HG03565 (cell line): ENCODE results near the gene ZNF148.

ENCODE experiments used
- ATAC-seq: cut with Tn5 transposase; IDR thresholded peaks from one replicate; pipeline ENCODE4 v1.9.1; 2021; ENCODE audit warnings: mild to moderate bottlenecking, moderate library complexity; ENCODE audit not compliant: unreplicated experiment

ZNF148 gene

GRCh38 chr3:125229707-125230106, 145.4 kb downstream of the ZNF148 start:
- ATAC-seq, result no peak

DNA sequence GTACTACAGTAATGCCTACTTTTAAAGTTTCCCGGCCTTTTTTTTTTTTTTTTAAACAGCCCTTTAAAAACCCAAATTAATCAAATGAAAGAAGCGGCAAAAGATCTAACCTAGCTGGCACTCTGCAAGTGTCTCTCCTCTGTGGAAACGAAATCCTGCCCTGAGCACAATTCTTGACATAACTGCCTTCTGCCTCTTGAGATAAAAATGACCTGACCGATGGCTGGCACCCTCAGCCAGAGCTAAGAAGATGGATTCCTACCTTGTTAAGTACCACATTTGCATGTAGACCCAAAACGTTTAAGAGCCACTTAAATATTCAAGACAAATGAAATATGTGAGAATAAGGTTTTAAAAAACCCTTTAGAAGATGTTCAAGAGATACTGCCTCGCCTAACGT, 146.0 kb downstream of the ZNF148 start:
- no peak for ATAC-seq

DNA sequence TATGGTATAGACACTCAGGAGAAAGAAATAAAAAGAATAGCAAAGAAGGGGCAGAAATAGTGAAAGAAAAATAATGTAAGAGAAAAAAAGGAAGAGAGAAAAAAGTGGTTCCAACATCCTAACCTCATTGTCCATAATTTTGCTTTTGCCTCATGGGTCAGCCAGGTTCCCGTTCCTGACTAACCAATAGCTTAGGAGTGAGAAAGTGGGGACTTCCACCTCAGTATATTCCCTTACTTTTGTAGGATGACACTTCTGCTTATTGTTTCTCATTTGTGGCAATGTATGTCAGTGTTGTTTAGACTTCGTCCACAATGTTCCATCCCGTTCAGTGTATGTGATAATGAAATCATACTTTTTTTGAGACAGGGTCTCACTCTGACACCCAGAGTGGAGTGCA, 153.3 kb downstream of the ZNF148 start:
- ATAC-seq, result no peak

DNA sequence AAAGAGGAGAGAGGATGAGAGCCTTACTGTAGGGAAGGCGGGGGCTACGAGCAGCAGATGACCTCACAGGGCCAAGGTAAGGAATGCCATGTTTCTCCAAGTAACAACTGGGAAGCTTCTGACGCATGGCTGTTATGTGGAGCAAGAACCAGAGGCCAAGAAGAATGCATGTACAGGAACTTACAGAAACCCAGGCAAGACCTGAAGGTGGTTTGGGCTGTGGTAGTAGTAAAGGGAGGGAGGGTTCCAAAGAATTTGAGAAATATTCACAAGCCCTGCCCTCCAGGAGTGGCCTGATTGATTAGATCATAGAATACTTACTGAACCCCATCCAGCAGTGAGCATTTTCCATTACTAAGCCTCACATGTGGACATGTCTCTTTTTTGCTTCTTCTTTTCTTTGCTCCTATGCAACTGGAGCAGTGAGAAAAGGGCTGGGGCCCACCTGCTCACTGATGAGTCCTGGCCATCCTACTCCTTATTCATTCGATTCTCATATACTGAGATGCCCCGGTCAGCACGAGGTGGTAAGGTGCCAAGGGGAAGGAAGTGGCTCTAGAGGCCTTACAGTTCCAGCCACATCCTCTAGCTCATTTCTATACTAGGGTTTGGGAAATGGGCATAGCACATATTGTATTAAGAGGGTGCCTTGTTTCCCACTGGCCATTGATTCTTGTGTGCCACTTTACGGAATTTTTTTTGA, 154.2 kb downstream of the ZNF148 start:
- no peak for ATAC-seq

DNA sequence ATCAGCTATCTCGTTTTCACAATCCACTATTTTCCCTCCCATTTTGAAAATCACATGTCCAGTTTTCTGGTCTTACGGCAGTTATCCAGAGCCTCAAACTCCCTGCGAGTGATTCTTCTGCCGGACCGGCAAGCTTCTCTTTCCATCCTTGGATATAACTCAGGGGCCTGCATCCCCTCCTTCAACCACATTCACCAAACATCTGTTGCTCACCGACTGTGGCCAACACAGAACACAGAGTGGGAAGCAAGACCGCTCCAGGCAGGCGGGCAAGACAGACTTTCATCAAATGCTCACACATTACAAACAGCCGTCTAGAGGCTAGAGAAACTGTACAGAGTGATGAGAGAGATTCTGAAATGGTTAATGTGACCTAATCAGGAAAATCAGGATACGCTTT, 154.9 kb downstream of the ZNF148 start:
- ATAC-seq, result no peak

DNA sequence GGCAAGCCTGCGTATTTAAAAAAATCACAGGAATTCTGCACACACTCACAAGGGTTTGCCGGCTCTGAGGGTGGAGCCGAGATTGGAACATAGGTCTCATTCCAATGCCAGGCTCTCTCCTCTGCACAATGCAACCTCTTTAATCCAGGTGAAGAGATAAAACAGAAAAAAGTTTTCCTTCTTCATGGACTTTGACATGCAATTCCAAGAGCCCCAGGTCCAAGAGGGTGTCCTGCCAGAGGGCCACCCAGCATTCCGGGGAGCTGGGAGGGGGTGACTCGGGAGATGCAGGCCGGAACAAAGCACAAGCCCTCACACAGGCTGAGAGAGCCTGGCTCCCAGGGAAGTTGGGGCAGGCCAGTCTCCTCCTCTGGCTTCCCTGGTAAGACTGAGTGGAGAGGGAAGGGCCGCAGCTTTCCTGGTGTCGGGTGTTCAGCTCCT, 155.8 kb downstream of the ZNF148 start:
- no peak for ATAC-seq

DNA sequence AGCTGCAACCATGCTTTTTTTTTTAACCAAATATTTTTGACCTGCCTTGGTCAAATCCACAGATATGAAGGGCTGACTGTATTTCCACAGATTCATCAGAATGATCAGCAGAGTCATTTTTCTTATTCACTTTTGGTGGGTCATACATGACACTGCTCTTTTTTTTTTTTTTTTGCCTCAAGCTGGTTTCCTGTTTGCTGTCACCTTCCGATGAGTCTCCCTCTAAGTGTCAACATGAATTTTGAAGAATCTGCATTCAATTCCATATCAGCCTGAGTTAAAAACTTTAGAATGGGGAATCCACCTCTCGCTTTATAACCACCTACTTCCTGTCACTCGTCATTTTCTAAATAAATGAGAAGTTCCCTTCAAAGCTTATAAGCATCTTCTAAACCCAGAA, 160.4 kb downstream of the ZNF148 start:
- no peak for ATAC-seq

- ATAC-seq, result no peak
These were observed 161.1 kb downstream of the ZNF148 start for GRCh38 chr3:125213946-125214542.

DNA sequence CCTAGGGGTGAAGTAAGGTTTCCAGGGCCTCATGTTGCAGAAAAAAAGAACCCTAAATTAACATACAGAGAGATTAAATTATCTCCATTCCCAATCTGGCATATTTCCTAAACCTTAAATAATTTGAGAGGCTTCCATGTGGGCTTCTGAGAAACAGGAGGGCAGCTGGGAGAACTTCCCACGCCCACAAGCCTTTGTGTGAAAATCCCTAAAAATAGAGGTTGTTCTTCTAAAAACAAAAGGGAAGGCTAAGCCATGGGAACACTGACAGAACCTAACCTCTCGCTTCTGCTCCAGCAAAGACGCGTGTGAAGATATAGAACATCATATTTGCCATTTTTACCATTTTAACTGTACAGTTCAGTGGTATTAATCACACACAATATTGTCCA, 161.8 kb downstream of the ZNF148 start:
- ATAC-seq, result no peak

DNA sequence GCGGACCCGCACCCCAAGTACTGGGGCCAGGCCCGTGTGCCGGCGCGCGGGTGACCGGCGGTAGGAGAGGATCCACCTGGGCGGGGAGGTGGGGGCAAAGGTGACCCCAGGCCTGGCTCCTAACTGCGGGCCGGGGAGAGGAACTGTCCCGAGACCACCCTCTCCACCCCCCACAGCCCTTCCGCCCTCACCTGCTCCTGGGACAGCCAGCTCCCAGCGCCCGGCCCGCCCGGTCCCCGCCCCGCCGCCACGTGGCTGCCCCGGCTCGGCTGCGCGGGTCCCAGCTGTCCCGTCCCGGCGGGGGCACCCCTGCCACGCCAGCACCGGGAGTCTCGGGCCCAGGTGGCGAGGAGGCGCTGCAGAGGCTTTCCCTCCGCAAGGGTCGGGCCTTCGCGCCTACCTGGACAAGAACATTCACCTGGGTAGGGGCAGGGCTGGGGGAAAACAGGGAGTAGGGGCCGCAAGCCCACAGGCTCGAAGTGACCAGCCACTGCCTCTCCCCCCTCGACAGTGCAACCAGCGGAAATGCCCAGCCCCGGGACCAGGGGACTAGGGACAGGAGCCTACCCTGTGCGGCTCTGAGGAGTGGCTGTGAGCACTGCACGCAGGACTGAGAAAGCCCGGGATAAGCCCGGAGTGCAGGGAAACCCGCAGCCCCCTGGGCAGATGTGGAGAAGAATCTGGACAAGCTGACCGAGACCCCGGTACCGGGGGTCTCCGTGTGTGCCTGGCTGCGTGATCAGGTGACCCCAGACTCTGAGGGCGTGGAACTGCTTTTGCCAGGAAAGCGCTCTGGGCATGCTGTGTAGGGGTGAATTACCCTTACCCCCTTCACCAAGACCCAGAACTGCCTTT, 162.4 kb downstream of the ZNF148 start, which contains the start of gene SLC12A8:
Gene SLC12A8 (minus strand): TSS at position 240 of the 855 bp plus-strand sequence. CDS start 1,399 bp downstream, outside the sequence.
- ATAC-seq, result no peak

DNA sequence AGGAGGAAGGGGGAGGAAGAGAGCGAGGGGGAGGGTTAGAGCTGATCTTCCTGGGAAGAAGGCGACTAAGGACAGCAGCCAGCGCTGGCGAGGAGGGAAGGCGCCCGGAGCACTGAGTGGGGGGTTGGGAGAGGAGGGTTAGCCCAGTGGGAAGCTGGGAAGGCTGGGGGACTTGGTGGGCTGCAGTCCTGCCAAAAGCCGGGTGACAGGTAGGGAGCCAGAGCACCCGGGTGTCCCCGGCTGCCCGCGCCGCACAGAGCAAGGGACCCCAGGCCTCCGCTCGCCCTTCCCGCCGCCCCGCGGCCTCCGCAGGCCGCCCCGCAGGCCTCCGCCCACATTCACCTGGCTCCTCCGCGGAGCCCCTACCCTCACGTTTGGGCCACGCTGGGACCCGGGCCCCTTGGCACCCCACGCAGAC, 163.0 kb downstream of the ZNF148 start:
- no peak for ATAC-seq

DNA sequence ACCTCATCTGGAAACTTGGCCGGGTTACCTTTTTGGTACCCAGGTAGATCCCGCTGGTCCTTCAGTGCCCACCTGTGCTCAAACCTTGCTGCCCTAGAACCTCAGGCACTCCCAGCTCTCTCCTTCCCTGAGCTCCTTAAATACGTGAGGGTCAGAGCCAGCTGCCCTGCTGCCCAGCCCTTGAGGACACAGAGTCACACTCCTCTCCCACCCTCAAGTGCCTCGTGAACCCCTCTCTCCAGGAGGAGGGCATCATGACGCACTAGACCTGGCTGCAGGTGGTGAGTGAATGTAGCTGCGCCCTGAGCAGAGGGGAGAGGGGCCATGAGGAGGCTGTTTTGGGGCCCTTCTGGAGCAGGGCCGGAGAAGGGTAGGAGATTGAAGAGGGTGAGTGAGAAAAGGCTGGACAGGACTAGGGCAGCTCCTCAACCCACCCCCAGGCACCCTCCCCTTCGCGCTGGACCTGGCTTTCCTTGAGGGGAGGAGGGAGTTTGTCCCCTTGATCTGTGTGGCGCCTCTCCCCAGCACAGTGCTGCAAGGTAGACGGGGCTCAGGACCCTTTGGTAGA, 163.5 kb downstream of the ZNF148 start:
- ATAC-seq, result no peak

DNA sequence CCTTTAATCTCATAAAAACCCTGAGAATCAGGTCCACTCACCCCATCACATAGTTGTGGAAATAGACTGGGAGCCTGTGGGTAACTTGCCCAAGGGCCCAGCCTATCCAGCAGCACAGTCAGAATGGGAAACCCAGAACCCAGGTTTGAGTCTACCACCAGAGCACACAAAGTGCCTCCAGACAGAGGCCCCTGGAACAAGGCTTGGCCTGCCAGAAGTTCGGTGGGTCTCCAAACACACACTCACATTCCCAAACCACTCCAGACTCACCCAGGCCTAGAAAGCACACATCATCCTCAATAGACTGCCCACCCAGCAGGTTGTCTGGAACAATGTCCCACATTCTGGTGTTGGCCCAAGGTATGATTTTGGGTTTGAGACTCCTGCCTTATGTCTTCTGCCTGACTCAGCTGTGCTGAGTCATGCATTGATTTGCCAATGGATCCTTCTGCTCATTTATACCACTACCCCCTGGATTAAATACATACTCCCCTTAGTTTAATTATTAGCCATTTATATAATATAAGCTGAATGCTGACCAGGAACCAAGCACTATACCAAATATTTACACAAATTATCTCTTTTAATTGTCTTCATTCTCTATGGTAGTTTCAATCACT, 167.1 kb downstream of the ZNF148 start:
- ATAC-seq, result no peak

DNA sequence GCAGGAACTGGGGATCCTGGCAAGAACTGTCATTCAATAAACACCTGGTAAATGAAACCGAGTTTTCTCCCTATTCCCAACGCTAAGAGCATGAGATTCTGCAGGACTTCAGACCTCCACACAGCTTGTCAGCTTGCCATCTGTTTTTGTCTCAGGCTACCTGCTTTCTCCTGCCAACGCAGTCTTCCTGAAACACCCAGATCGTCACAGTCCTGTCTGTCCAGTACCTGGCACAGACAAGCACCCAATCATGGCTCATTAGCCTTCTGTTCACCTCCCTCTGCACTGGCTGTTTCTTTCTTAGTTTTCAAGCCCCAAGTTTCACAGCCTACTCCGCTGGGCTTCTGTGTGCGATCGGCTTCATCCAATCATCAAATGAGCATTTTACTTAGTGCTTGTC, 167.6 kb downstream of the ZNF148 start:
- no peak for ATAC-seq

GRCh38 chr3:125206934-125207333, 168.2 kb downstream of the ZNF148 start:
- ATAC-seq, result no peak

GRCh38 chr3:125203731-125204130, 171.4 kb downstream of the ZNF148 start:
- ATAC-seq, result no peak

GRCh38 chr3:125202197-125202596, 172.9 kb downstream of the ZNF148 start:
- ATAC-seq, result no peak

DNA sequence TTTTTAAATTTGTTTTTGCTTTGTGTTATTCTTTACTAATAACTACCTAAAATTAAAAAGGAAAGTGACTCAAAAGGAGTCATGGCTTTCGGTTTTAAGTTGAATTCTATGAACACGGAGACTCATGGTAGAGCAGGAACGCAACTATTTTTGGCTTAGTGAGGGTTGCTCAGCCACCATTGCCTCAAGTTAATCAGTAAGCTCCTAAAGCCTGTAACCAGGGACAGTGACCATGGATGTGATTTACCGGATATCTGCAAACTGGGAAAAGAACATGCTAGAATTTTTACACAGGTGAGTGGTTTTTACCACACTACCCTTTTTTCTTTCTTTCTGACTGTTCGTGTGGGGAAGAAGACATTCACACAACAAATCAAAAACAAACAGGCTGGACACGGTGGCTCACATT, 174.4 kb downstream of the ZNF148 start:
- peak; percentile 69 for ATAC-seq

DNA sequence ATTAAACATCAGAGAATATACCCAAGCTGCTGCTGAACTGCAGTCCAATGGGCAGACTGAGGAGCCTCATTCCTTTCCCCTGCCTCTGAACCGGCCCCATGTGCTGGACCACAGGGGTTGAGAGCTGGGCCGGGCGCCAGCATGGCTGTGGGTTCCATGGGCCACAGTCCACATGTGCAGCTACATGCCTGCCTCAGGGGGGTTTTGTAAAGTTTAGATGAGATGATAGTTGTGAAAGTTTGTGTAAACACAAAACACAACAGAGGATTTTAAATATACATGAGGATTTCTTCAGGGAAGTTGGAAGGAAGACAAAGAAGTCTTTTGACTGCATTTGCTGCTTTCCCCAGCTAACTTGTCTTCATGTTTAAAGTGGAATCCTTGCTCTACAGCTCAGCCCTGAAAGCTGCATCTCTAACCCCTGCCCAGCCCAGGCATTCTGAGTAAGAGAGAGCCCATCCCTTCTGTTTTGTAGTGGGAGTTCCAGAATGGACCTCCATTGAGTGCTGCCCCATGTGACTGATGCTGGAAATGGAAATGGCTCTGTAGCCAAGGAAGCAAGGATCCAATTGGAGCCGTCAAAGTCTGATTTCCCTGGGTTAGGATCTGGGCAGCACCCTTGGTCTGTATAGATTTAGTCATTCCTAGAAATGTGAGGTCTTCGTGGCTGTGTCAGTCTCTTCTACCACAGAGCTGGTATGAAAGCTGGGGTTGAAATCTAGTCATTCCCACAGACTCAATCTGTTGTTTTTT, 180.1 kb downstream of the ZNF148 start:
- ATAC-seq, result no peak
